ENCODE data around the gene RER1. TPM values are rescaled to one million over a fixed set of nuclear protein-coding genes. Genes with fewer than 3 reads are reported as not detected.

RER1 gene
- total RNA-seq, 1 experiment from 2014 or later, result 79.8 TPM

DNA sequence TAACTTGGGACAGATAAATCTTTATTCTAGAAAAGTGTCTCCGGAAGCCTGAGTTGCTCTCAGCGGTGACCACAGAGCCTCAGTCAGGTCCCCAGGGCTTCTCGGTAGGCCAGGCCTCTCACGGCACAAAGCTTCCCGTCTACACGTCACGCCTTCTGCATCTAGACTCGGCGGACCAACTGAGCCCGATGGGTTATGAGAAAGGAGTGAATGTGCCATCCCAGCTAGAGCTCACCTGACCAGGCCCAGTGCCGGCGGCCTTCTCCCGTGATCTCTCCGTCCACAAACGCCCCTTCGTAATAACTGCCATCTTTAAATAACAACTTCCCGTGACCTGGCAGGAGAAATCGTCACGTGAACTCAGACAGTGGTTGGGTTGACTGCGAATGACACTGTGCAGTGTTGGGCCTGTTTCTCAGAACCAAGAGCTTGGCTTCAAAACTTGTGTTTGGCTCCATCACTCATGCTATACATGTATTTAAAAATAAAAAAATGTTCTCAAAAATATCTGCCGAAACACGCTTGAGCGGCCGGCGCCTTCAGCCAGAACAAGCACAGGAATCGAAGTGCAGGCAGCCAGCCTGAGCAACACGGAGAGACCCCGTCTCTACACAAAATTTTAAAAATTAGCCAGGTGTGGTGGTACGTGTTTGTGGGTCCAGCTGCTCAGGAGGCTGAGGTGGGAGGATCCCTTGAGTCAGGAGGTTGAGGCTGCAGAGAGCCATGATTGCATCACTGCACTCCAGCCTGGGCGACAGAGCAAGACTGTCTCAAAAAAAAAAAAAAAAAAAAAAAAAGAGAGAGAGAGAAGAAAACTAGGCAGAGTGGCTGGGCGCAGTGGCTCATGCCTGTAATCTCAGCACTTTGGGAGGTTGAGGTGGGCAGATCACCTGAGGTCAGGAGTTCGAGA is 3.4 kb upstream of the RER1 start:
- no peak for ATAC-seq
- Mint-ChIP-seq H3K4me3 (no peak overlapping the region), H3K27me3 (ENCODE audit: low read depth) (no peaks in the 10 kb centered on the region), H3K4me1 (peaks cover 17% of the 10 kb centered on the region), H3K9me3 (no peaks in the 10 kb centered on the region), H3K36me3 (peaks cover 4% of the 10 kb centered on the region; the same call in 1 of the 2 replicates), H3K27ac (no peak overlapping the region; the same call in 1 of the 2 replicates)
- TF ChIP-seq, protein P1, sequence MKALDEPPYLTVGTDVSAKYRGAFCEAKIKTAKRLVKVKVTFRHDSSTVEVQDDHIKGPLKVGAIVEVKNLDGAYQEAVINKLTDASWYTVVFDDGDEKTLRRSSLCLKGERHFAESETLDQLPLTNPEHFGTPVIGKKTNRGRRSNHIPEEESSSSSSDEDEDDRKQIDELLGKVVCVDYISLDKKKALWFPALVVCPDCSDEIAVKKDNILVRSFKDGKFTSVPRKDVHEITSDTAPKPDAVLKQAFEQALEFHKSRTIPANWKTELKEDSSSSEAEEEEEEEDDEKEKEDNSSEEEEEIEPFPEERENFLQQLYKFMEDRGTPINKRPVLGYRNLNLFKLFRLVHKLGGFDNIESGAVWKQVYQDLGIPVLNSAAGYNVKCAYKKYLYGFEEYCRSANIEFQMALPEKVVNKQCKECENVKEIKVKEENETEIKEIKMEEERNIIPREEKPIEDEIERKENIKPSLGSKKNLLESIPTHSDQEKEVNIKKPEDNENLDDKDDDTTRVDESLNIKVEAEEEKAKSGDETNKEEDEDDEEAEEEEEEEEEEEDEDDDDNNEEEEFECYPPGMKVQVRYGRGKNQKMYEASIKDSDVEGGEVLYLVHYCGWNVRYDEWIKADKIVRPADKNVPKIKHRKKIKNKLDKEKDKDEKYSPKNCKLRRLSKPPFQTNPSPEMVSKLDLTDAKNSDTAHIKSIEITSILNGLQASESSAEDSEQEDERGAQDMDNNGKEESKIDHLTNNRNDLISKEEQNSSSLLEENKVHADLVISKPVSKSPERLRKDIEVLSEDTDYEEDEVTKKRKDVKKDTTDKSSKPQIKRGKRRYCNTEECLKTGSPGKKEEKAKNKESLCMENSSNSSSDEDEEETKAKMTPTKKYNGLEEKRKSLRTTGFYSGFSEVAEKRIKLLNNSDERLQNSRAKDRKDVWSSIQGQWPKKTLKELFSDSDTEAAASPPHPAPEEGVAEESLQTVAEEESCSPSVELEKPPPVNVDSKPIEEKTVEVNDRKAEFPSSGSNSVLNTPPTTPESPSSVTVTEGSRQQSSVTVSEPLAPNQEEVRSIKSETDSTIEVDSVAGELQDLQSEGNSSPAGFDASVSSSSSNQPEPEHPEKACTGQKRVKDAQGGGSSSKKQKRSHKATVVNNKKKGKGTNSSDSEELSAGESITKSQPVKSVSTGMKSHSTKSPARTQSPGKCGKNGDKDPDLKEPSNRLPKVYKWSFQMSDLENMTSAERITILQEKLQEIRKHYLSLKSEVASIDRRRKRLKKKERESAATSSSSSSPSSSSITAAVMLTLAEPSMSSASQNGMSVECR (CRISPR knock-in tag; IDR thresholded peaks at IDR 0.05; ENCODE audit: borderline replicate concordance), result no peak
- TF ChIP-seq JAZF1 (CRISPR knock-in tag; IDR thresholded peaks at IDR 0.05) (no peak), NR1H2 (CRISPR knock-in tag; IDR thresholded peaks at IDR 0.05) (no peak), GTF2I (CRISPR knock-in tag; conservative IDR thresholded peaks at IDR 0.05) (no peak), CREB1 (CRISPR knock-in tag; IDR thresholded peaks at IDR 0.05) (no peak), TP53 (CRISPR knock-in tag; IDR thresholded peaks at IDR 0.05) (no peak), ZNF138 (CRISPR knock-in tag; conservative IDR thresholded peaks at IDR 0.05) (no peak), SOX15 (CRISPR knock-in tag; IDR thresholded peaks at IDR 0.05) (no peak), NR3C1 (CRISPR knock-in tag; conservative IDR thresholded peaks at IDR 0.05; ENCODE audit: low read depth) (no peak)
- TF ChIP-seq, protein P2, sequence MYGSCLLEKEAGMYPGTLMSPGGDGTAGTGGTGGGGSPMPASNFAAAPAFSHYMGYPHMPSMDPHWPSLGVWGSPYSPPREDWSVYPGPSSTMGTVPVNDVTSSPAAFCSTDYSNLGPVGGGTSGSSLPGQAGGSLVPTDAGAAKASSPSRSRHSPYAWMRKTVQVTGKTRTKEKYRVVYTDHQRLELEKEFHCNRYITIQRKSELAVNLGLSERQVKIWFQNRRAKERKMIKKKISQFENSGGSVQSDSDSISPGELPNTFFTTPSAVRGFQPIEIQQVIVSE (CRISPR knock-in tag; IDR thresholded peaks at IDR 0.05; ENCODE audit: borderline replicate concordance), result no peak
- TF ChIP-seq, protein P3, sequence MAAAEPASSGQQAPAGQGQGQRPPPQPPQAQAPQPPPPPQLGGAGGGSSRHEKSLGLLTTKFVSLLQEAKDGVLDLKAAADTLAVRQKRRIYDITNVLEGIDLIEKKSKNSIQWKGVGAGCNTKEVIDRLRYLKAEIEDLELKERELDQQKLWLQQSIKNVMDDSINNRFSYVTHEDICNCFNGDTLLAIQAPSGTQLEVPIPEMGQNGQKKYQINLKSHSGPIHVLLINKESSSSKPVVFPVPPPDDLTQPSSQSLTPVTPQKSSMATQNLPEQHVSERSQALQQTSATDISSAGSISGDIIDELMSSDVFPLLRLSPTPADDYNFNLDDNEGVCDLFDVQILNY (CRISPR knock-in tag; IDR thresholded peaks at IDR 0.05), result no peak
- TF ChIP-seq, protein P4, sequence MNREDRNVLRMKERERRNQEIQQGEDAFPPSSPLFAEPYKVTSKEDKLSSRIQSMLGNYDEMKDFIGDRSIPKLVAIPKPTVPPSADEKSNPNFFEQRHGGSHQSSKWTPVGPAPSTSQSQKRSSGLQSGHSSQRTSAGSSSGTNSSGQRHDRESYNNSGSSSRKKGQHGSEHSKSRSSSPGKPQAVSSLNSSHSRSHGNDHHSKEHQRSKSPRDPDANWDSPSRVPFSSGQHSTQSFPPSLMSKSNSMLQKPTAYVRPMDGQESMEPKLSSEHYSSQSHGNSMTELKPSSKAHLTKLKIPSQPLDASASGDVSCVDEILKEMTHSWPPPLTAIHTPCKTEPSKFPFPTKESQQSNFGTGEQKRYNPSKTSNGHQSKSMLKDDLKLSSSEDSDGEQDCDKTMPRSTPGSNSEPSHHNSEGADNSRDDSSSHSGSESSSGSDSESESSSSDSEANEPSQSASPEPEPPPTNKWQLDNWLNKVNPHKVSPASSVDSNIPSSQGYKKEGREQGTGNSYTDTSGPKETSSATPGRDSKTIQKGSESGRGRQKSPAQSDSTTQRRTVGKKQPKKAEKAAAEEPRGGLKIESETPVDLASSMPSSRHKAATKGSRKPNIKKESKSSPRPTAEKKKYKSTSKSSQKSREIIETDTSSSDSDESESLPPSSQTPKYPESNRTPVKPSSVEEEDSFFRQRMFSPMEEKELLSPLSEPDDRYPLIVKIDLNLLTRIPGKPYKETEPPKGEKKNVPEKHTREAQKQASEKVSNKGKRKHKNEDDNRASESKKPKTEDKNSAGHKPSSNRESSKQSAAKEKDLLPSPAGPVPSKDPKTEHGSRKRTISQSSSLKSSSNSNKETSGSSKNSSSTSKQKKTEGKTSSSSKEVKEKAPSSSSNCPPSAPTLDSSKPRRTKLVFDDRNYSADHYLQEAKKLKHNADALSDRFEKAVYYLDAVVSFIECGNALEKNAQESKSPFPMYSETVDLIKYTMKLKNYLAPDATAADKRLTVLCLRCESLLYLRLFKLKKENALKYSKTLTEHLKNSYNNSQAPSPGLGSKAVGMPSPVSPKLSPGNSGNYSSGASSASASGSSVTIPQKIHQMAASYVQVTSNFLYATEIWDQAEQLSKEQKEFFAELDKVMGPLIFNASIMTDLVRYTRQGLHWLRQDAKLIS (CRISPR knock-in tag; IDR thresholded peaks at IDR 0.05; ENCODE audit: borderline replicate concordance), result no peak
- TF ChIP-seq, protein P5, sequence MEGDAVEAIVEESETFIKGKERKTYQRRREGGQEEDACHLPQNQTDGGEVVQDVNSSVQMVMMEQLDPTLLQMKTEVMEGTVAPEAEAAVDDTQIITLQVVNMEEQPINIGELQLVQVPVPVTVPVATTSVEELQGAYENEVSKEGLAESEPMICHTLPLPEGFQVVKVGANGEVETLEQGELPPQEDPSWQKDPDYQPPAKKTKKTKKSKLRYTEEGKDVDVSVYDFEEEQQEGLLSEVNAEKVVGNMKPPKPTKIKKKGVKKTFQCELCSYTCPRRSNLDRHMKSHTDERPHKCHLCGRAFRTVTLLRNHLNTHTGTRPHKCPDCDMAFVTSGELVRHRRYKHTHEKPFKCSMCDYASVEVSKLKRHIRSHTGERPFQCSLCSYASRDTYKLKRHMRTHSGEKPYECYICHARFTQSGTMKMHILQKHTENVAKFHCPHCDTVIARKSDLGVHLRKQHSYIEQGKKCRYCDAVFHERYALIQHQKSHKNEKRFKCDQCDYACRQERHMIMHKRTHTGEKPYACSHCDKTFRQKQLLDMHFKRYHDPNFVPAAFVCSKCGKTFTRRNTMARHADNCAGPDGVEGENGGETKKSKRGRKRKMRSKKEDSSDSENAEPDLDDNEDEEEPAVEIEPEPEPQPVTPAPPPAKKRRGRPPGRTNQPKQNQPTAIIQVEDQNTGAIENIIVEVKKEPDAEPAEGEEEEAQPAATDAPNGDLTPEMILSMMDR (IDR thresholded peaks at IDR 0.05), result no peak
- TF ChIP-seq, protein P6, sequence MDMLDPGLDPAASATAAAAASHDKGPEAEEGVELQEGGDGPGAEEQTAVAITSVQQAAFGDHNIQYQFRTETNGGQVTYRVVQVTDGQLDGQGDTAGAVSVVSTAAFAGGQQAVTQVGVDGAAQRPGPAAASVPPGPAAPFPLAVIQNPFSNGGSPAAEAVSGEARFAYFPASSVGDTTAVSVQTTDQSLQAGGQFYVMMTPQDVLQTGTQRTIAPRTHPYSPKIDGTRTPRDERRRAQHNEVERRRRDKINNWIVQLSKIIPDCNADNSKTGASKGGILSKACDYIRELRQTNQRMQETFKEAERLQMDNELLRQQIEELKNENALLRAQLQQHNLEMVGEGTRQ (CRISPR knock-in tag; IDR thresholded peaks at IDR 0.05), result no peak
- POLR2A ChIA-PET, result interaction anchor here (0.7 kb wide), 1 partner anchor 1083 kb away, joined by 7 read pairs; no protein-coding TSS in a partner anchor
- no peak for DNase-seq (ENCODE audit: low spot score)
- CTCF ChIA-PET, result no interaction called here

Measured in WTC11 (cell line).